ENCODE results near the gene ZFYVE9. TPM values are rescaled to one million over a fixed set of nuclear protein-coding genes. Genes with fewer than 3 reads are reported as not detected.
A peak's percentile ranks its signal among the peaks of the same experiment; 100 is the strongest.
"Not testable (repeated sequence)": the region's sequence is repeated elsewhere in the genome, so short reads cannot be mapped to it uniquely, and the experiment has no call there.

Gene ZFYVE9
- total RNA-seq: 10 to 100 TPM; 15.8 to 18.5 TPM

GRCh38 chr1:52141513-52142219 is at the start of gene ZFYVE9:
TSS of gene ZFYVE9 (plus strand) at chr1:52142089. CDS start at chr1:52233207, 91,118 bp downstream.
- H3K27ac ChIP-seq: peak within 1 kb of the TSS; percentile 86 to 95
- peak; percentile 81 to 83 for TF ChIP-seq CTCF (IDR thresholded peaks at IDR 0.05)
- no peaks in the 10 kb centered on the region for H3K27me3 ChIP-seq
- peak; percentile 67 for DNase-seq (ENCODE audit: low spot score)
- H3K36me3 ChIP-seq: no peaks in the 10 kb centered on the region
- H3K9me3 ChIP-seq: no peaks in the 10 kb centered on the region
- peaks cover 0 to 27% of the 10 kb centered on the region in 2 donors for H3K4me1 ChIP-seq
- peak within 1 kb of the TSS; percentile 94 to 96 for H3K4me3 ChIP-seq

- not testable (repeated sequence) for H3K4me3 ChIP-seq; H3K4me1 ChIP-seq; H3K9me3 ChIP-seq; H3K27me3 ChIP-seq; DNase-seq (ENCODE audit: low spot score); H3K36me3 ChIP-seq; H3K27ac ChIP-seq
Observed at GRCh38 chr1:52094300-52094699, 47.6 kb upstream of the ZFYVE9 start.

- H3K27ac ChIP-seq: no peak overlapping the region
- no peaks in the 10 kb centered on the region for H3K27me3 ChIP-seq
- no peaks in the 10 kb centered on the region for H3K4me1 ChIP-seq
- DNase-seq (ENCODE audit: low spot score): no peak
- TF ChIP-seq CTCF (IDR thresholded peaks at IDR 0.05): no peak
- H3K4me3 ChIP-seq: no peak overlapping the region
- no peaks in the 10 kb centered on the region for H3K9me3 ChIP-seq
- no peaks in the 10 kb centered on the region for H3K36me3 ChIP-seq
Observed at GRCh38 chr1:52096216-52096615, 45.7 kb upstream of the ZFYVE9 start.

- Histone ChIP-seq H3K27ac (no peak overlapping the region), H3K27me3 (no peaks in the 10 kb centered on the region), H3K4me3 (no peak overlapping the region), H3K9me3 (no peaks in the 10 kb centered on the region), H3K36me3 (no peaks in the 10 kb centered on the region), H3K4me1 (no peaks in the 10 kb centered on the region)
- no peak for DNase-seq (ENCODE audit: low spot score)
- TF ChIP-seq CTCF (IDR thresholded peaks at IDR 0.05): no peak
Observed at GRCh38 chr1:52098139-52098871, 43.6 kb upstream of the ZFYVE9 start.

- no peak for DNase-seq (ENCODE audit: low spot score)
- Histone ChIP-seq H3K4me3 (no peak overlapping the region), H3K27ac (no peak overlapping the region), H3K36me3 (no peaks in the 10 kb centered on the region), H3K4me1 (no peaks in the 10 kb centered on the region), H3K27me3 (no peaks in the 10 kb centered on the region), H3K9me3 (no peaks in the 10 kb centered on the region)
- TF ChIP-seq CTCF (IDR thresholded peaks at IDR 0.05): no peak
Observed at GRCh38 chr1:52102336-52103013, 39.4 kb upstream of the ZFYVE9 start.

- no peaks in the 10 kb centered on the region for H3K4me1 ChIP-seq
Observed at GRCh38 chr1:52111492-52111891, 30.4 kb upstream of the ZFYVE9 start.

More at GRCh38 chr1:52111492-52111891, 30.4 kb upstream of the ZFYVE9 start:
- H3K36me3 ChIP-seq: no peaks in the 10 kb centered on the region
- TF ChIP-seq CTCF (IDR thresholded peaks at IDR 0.05): no peak
- no peak for DNase-seq (ENCODE audit: low spot score)
- H3K9me3 ChIP-seq: no peaks in the 10 kb centered on the region
- H3K4me3 ChIP-seq: no peak overlapping the region
- no peaks in the 10 kb centered on the region for H3K27me3 ChIP-seq
- no peak overlapping the region for H3K27ac ChIP-seq
